Measurements from ENCODE around the gene GSTA4. TPM values are rescaled to one million over a fixed set of nuclear protein-coding genes. Genes with fewer than 3 reads are reported as not detected.

Gene GSTA4
- total and polyA plus RNA-seq, 2 experiments from 2014 or later, result 19.3 to 29.9 TPM

GRCh38 chr6:52962701-52963100 is 32.4 kb downstream of the GSTA4 start:
- TF ChIP-seq CREB1 (CRISPR knock-in tag; IDR thresholded peaks at IDR 0.05; ENCODE audit: low read depth), result no peak
- no peak for TF ChIP-seq ZNF462 (CRISPR knock-in tag; IDR thresholded peaks at IDR 0.05)
- no peak for TF ChIP-seq EZH2phosphoT487 (IDR thresholded peaks at IDR 0.05; ENCODE audit: unreplicated experiment)
- TF ChIP-seq ZNF331 (CRISPR knock-in tag; IDR thresholded peaks at IDR 0.05; ENCODE audit: low read depth), result no peak
- no peak for TF ChIP-seq JUNB (IDR thresholded peaks at IDR 0.05; ENCODE audit: unreplicated experiment)
- TF ChIP-seq ETS1 (IDR thresholded peaks at IDR 0.05), result no peak
- TF ChIP-seq CTCF (conservative IDR thresholded peaks at IDR 0.05; ENCODE audit: low read depth in 2 of 2), result no peak
- TF ChIP-seq EZH2 (IDR thresholded peaks at IDR 0.05; ENCODE audit: low read depth, unreplicated experiment), result no peak
- TF ChIP-seq ZNF114 (CRISPR knock-in tag; IDR thresholded peaks at IDR 0.05), result no peak
- TF ChIP-seq POLR2AphosphoS5 (IDR thresholded peaks at IDR 0.05; ENCODE audit: low read depth), result no peak
- no peak for TF ChIP-seq STAT1 (IDR thresholded peaks at IDR 0.05; ENCODE audit: unreplicated experiment)
- no peak for TF ChIP-seq REST (IDR thresholded peaks at IDR 0.05; ENCODE audit: unreplicated experiment)
- TF ChIP-seq NANOG (IDR thresholded peaks at IDR 0.05; ENCODE audit: borderline replicate concordance), result no peak
- Histone ChIP-seq H3K4me3 (no peak overlapping the region), H4K20me1 (replicated peaks; ENCODE audit: insufficient read depth) (no peaks in the 10 kb centered on the region), H3K27me3 (ENCODE audit: insufficient read depth) (no peaks in the 10 kb centered on the region), H3K4me2 (no peak overlapping the region), H3K36me3 (ENCODE audit: insufficient read depth) (0 out of 2 replicates have a peak, but pooled peaks cover 3% of the 10 kb centered on the region), H3K27ac (ENCODE audit: low read depth) (no peak overlapping the region), H3K79me2 (replicated peaks; ENCODE audit: insufficient read depth) (no peaks in the 10 kb centered on the region), H3F3A (replicated peaks; ENCODE audit: low read depth) (no peaks in the 10 kb centered on the region), H2AFZ (no peak overlapping the region), H3K4me1 (ENCODE audit: insufficient read depth) (peaks cover 8% of the 10 kb centered on the region; the same call in 1 of the 2 replicates), H3K9me2 (ENCODE audit: insufficient read depth) (no peaks in the 10 kb centered on the region)
- peaks cover 25% of the 10 kb centered on the region for H3K4me1 Mint-ChIP-seq
- H3K9me3 Mint-ChIP-seq, result peaks cover 31% of the 10 kb centered on the region
- H3K27me3 Mint-ChIP-seq (ENCODE audit: insufficient read depth, low read depth, poor library complexity), result peaks cover 15% of the 10 kb centered on the region
- peaks cover 29% of the 10 kb centered on the region for H3K36me3 Mint-ChIP-seq (ENCODE audit: low read depth)
- DNase-seq (ENCODE audit: low spot score), result no peak
- no peak for ATAC-seq
- H3K27ac Mint-ChIP-seq, result no peak overlapping the region
- H3K4me3 Mint-ChIP-seq, result no peak overlapping the region
